Measurements from ENCODE around the gene GPSM1. TPM values are rescaled to one million over a fixed set of nuclear protein-coding genes. Genes with fewer than 3 reads are reported as not detected.

GPSM1 gene
- total RNA-seq, 1 experiment from 2014 or later: 24.7 TPM

GRCh38 chr9:136337416-136338395 is 10.4 kb downstream of the GPSM1 start:
- no peak overlapping the region for H2BK20ac ChIP-seq (ENCODE audit: low read depth, low read length, poor library complexity, severe bottlenecking)
- no peak overlapping the region for H3K4ac ChIP-seq (ENCODE audit: low read depth, low read length)
- H3K4me1 Mint-ChIP-seq: peaks cover 2 to 13% of the 10 kb centered on the region in 2 experiments; a peak in 3 of 4 replicates
- H3K4me1 ChIP-seq (ENCODE audit: insufficient read depth, low read length): no peaks in the 10 kb centered on the region
- no peak overlapping the region for H2BK12ac ChIP-seq (ENCODE audit: insufficient read length, low read depth, low read length)
- no peak for TF ChIP-seq CTCF (conservative IDR thresholded peaks at IDR 0.05)
- no peak overlapping the region for H3K4me3 Mint-ChIP-seq
- no peaks in the 10 kb centered on the region for H3K27me3 Mint-ChIP-seq (ENCODE audit: low read depth)
- H3K18ac ChIP-seq (ENCODE audit: insufficient read length, low read depth, low read length): no peak overlapping the region
- H3K9me3 ChIP-seq (ENCODE audit: control insufficient read depth, low read depth, low read length): no peaks in the 10 kb centered on the region
- H2BK120ac ChIP-seq (ENCODE audit: low read depth, low read length, poor library complexity, severe bottlenecking): no peak overlapping the region
- H3K79me1 ChIP-seq (ENCODE audit: insufficient read depth, low read depth, low read length, poor library complexity, severe bottlenecking): no peaks in the 10 kb centered on the region
- no peaks in the 10 kb centered on the region; a peak in 1 of 7 replicates for H3K36me3 Mint-ChIP-seq (ENCODE audit: insufficient read depth in 1 of 3, low read depth in 3 of 3)
- H3K27me3 ChIP-seq (ENCODE audit: insufficient read depth, low read length): no peaks in the 10 kb centered on the region
- no peak overlapping the region for H2AFZ ChIP-seq (ENCODE audit: low read length)
- no peak overlapping the region for H4K91ac ChIP-seq (ENCODE audit: insufficient read length, low read depth, low read length)
- H3K27ac Mint-ChIP-seq: no peak overlapping the region
- H4K8ac ChIP-seq (replicated peaks; ENCODE audit: insufficient read length, low read depth, low read length): no peak overlapping the region
- no peak overlapping the region for H2AK5ac ChIP-seq (ENCODE audit: insufficient read length, low read length)
- no peaks in the 10 kb centered on the region for H3K23me2 ChIP-seq (ENCODE audit: insufficient read length, low read depth, low read length, poor library complexity, severe bottlenecking)
- no peaks in the 10 kb centered on the region for H3K9me3 Mint-ChIP-seq
- no CpG with 5 or more reads among the region's 43 CpGs for WGBS (ENCODE audit: extremely low coverage, insufficient read length, low lambda C conversion rate)
- H3K56ac ChIP-seq (ENCODE audit: insufficient read length, low read depth, low read length): no peak overlapping the region
- H4K5ac ChIP-seq (ENCODE audit: insufficient read length, low read depth, low read length): no peak overlapping the region
- H2BK15ac ChIP-seq (ENCODE audit: low read depth, low read length): no peak overlapping the region
- no peak for DNase-seq
- no peak overlapping the region for H3K4me2 ChIP-seq (ENCODE audit: insufficient read depth, insufficient read length, low read length)
- H3K9ac ChIP-seq (ENCODE audit: extremely low read depth, insufficient read length, low read length): no peak overlapping the region
- H3K14ac ChIP-seq (ENCODE audit: insufficient read depth, low read length): no peak overlapping the region
- H4K20me1 ChIP-seq (ENCODE audit: control insufficient read depth, insufficient read depth, insufficient read length): no peaks in the 10 kb centered on the region
- H2BK5ac ChIP-seq (ENCODE audit: insufficient read length, low read length): no peak overlapping the region
- H3K79me2 ChIP-seq (ENCODE audit: insufficient read depth, low read length): no peaks in the 10 kb centered on the region
- no peak overlapping the region for H3K27ac ChIP-seq (ENCODE audit: insufficient read length, low read depth, low read length)
- no peak overlapping the region for H3K23ac ChIP-seq (ENCODE audit: insufficient read length, low read depth, low read length)
- no peak overlapping the region for H3T11ph ChIP-seq (ENCODE audit: low read length)
